ENCODE results near the gene TMEM106C.
"Not testable (repeated sequence)": the region's sequence is repeated elsewhere in the genome, so short reads cannot be mapped to it uniquely, and the experiment has no call there.

TMEM106C gene

DNA sequence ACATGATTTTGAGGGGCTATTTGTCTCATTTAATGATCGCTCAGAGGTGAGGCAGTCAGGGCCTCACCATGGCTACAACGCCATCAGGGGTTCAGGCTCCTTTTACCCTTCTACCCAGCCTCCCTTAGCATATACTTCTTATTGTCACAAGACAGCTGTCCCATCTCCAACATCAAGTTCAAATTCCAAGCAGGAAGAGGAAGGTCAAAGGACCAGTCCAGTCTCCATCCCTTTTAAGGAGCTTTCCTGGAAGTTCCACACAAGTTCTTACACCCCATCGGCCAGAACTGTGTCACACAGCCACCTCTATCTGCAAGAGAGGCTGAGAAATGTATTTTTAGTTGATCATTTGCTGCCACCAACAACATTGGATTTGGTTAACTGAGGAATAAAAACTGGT, 8.3 kb upstream of the TMEM106C start:
- no peak for DNase-seq (ENCODE audit: low read depth)
- H3K4me3 ChIP-seq (replicated peaks; ENCODE audit: low read depth, low read length), result no peak overlapping the region
- TF ChIP-seq, protein P1, sequence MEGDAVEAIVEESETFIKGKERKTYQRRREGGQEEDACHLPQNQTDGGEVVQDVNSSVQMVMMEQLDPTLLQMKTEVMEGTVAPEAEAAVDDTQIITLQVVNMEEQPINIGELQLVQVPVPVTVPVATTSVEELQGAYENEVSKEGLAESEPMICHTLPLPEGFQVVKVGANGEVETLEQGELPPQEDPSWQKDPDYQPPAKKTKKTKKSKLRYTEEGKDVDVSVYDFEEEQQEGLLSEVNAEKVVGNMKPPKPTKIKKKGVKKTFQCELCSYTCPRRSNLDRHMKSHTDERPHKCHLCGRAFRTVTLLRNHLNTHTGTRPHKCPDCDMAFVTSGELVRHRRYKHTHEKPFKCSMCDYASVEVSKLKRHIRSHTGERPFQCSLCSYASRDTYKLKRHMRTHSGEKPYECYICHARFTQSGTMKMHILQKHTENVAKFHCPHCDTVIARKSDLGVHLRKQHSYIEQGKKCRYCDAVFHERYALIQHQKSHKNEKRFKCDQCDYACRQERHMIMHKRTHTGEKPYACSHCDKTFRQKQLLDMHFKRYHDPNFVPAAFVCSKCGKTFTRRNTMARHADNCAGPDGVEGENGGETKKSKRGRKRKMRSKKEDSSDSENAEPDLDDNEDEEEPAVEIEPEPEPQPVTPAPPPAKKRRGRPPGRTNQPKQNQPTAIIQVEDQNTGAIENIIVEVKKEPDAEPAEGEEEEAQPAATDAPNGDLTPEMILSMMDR (IDR thresholded peaks at IDR 0.05; ENCODE audit: low read length, missing control alignments), result no peak

DNA sequence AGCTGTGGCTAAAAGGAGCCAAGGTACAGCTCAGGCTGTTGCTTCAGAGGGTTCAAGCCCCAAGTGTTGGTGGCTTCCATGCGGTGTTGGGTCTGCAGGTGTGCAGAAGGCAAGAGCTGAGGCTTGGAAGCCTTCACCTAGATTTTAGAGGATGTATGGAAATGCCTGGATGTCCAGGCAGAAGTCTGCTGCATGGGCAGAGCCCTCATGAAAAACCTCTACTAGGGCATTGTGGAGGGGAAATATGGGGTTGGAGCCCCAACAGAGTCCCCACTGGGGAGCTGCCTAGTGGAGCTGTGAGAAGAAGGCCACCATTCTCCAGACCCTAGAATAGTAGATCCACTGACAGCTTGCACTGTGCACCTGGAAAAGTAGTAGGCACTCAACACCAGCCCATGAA, 5.7 kb upstream of the TMEM106C start:
- not testable (repeated sequence) for H3K4me3 ChIP-seq (replicated peaks; ENCODE audit: low read depth, low read length); DNase-seq (ENCODE audit: low read depth)

DNA sequence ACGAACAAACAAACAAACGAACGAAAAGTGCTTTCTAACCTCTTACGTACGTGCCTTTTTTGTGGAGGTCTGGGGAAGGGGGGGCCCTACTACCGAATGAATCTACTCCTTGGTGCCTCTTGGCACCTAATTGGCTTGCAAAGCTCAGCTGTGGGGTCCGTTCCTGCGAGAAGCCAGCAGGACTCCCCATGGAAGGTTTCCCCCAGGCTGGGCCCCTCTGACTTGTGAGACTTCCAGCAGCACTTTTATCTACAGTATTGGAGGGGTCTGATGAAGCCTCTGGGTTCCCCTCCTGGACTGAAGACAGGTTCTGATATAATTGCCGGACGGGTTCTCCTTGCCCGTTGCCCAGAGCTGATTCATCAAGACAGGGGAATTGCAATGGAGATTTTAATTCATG, 1.2 kb upstream of the TMEM106C start:
- DNase-seq (ENCODE audit: low read depth), result no peak
- TF ChIP-seq, protein P1 (IDR thresholded peaks at IDR 0.05; ENCODE audit: low read length, missing control alignments), result no peak
- no peak overlapping the region for H3K4me3 ChIP-seq (replicated peaks; ENCODE audit: low read depth, low read length)

DNA sequence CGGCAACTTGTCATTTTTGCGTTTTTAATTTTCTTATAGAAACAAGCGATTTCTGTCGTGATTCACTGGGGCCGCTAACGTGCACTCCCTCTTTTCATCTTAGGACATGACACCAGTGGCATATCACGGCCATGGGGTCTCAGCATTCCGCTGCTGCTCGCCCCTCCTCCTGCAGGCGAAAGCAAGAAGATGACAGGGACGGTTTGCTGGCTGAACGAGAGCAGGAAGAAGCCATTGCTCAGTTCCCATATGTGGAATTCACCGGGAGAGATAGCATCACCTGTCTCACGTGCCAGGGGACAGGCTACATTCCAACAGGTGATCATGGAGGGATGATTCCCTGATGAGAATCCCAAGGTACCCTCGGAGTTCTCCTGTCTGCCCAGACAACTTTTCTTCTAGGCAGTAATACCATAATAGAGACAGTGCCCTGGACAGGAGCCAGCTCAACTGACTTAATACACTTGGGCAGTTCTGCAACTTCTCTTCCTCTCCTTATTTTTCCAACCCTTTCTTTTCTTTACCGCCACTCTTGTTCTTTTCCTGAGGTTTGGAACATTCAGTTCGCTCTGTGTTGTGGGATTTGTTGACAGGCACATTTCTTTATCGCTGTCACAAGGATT, 821 bp downstream of the TMEM106C start:
- TF ChIP-seq, protein P1 (IDR thresholded peaks at IDR 0.05; ENCODE audit: low read length, missing control alignments), result no peak
- H3K4me3 ChIP-seq (replicated peaks; ENCODE audit: low read depth, low read length), result peak overlapping the region; percentile 88
- DNase-seq (ENCODE audit: low read depth), result no peak

DNA sequence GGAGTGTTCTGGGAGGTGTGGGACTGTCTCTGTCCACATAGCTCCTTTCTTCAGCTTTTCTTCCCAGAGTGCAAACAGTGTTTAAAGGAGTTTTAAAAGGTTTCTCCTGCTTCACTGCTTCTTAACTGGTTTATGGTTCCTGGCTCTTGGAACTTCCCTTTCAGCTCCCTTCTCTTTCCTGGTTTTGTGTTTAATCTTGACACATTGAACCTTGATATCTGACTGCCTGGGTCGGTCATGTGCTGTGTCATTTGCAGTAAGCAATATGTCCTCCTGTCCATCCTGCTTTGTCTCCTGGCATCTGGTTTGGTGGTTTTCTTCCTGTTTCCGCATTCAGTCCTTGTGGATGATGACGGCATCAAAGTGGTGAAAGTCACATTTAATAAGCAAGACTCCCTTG, 2.2 kb downstream of the TMEM106C start:
- TF ChIP-seq, protein P1 (IDR thresholded peaks at IDR 0.05; ENCODE audit: low read length, missing control alignments), result no peak
- no peak for DNase-seq (ENCODE audit: low read depth)
- H3K4me3 ChIP-seq (replicated peaks; ENCODE audit: low read depth, low read length), result no peak overlapping the region

DNA sequence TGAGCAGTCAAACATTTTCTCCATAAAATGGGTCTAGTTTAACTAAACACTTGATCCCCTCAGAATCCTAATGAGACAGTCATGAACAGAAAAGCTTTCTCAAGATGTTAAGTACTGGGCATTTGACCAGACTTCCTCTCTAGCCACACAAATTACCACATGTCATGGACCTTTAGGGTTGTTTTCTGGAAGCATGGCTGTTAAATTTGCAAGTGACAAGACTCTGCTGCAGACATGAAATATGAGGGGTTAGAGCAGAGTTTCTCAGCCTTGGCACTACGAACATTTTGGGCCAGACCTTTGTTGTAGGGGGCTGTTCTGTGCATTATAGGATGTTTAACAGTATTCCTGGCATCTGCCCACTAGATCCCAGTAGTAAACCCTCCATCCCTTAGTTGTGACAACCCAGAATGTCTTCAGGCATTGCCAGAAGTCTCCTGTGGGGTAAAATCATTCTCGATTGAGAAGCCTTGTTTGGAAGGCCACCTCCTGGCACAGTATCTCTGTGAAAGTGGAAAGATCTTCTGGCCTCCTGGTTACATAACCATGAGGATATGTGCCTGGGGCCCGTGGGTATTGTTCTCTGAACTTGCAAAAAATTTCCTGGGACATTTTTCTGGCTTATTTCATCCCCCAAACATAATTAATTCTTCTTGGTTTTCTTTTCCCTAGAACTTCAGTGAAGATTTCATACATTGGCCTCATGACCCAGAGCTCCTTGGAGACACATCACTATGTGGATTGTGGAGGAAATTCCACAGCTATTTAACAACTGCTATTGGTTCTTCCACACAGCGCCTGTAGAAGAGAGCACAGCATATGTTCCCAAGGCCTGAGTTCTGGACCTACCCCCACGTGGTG, 4.3 kb downstream of the TMEM106C start:
- peak; percentile 58 for DNase-seq (ENCODE audit: low read depth)
- no peak overlapping the region for H3K4me3 ChIP-seq (replicated peaks; ENCODE audit: low read depth, low read length)
- TF ChIP-seq, protein P1 (IDR thresholded peaks at IDR 0.05; ENCODE audit: low read length, missing control alignments), result no peak

DNA sequence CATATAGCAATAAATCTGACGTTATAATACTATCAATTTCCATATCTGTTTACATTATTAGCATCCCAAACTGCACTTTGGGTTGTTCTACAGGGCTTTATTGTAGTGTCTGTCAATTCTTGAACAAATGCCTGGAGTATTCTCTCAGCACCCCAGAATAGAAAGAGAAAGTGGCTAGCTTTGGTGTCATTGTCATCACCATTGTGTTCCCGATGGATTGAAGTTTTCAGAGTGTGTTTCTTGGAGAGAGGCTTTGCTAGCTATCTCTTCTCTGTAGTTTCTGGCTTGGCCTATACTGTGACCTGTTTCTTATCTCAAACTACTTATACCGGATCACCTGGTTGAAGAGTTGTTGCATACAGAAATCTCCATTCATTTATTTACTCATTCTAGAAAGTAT, 6.4 kb downstream of the TMEM106C start:
- no peak for DNase-seq (ENCODE audit: low read depth)
- H3K4me3 ChIP-seq (replicated peaks; ENCODE audit: low read depth, low read length), result no peak overlapping the region
- TF ChIP-seq, protein P1 (IDR thresholded peaks at IDR 0.05; ENCODE audit: low read length, missing control alignments), result no peak
